ENCODE measurements around the gene C17orf113.

C17orf113 gene

DNA sequence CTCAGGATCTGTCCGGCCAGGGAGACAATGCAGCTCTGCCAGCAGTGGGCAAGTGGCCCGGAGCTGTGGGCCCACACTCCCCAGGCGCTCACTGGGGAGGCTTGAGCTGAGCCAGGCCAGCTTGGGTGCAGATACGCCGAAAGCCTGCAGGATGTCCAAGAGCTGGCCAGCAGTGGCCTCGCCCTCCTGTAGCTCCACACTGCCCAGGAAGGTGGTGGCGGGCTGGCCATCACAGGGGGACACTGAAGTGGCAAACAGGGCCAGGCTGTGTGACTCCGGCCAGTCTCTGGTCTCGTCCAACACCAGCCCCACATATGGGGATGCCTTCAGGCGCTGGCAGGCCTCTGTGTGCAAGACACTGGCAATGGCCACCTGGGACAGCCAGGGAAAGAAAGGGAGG, 9.6 kb downstream of the C17orf113 start:
- Histone ChIP-seq H3K4me3 (ENCODE audit: low read length) (no peak overlapping the region), H3K4me1 (ENCODE audit: control insufficient read depth, low read length) (no peaks in the 10 kb centered on the region), H3K36me3 (ENCODE audit: control insufficient read depth, low read length) (no peaks in the 10 kb centered on the region), H3K9me3 (ENCODE audit: control insufficient read depth, insufficient read depth, low read length) (no peaks in the 10 kb centered on the region), H3K9me2 (replicated peaks; ENCODE audit: control insufficient read depth, low read length) (no peaks in the 10 kb centered on the region), H3K4me2 (ENCODE audit: low read length) (no peak overlapping the region), H4K20me1 (ENCODE audit: control insufficient read depth, insufficient read depth, low read depth, low read length) (no peaks in the 10 kb centered on the region), H3K27me3 (ENCODE audit: control insufficient read depth, low read length) (peaks cover 17% of the 10 kb centered on the region), H3K79me2 (ENCODE audit: control insufficient read depth, low read length) (no peaks in the 10 kb centered on the region), H3K27ac (ENCODE audit: low read depth, low read length) (no peak overlapping the region), H3F3A (ENCODE audit: control insufficient read depth, insufficient read depth) (no peaks in the 10 kb centered on the region)
- no peak for TF ChIP-seq CTCF (IDR thresholded peaks at IDR 0.05; ENCODE audit: low read depth, low read length, poor library complexity, severe bottlenecking)
- no peak for TF ChIP-seq EZH2phosphoT487 (IDR thresholded peaks at IDR 0.05; ENCODE audit: borderline replicate concordance, low read length)

GRCh38 chr17:42039794-42040763, 10.3 kb downstream of the C17orf113 start:
- Histone ChIP-seq H3K36me3 (ENCODE audit: control insufficient read depth, low read length) (no peaks in the 10 kb centered on the region), H3K4me3 (ENCODE audit: low read length) (no peak overlapping the region), H3K9me3 (ENCODE audit: control insufficient read depth, insufficient read depth, low read length) (no peaks in the 10 kb centered on the region), H4K20me1 (ENCODE audit: control insufficient read depth, insufficient read depth, low read depth, low read length) (no peaks in the 10 kb centered on the region), H3K9me2 (replicated peaks; ENCODE audit: control insufficient read depth, low read length) (no peaks in the 10 kb centered on the region), H3K27ac (ENCODE audit: low read depth, low read length) (no peak overlapping the region), H3K79me2 (ENCODE audit: control insufficient read depth, low read length) (no peaks in the 10 kb centered on the region), H3K27me3 (ENCODE audit: control insufficient read depth, low read length) (peaks cover 17% of the 10 kb centered on the region), H3K4me1 (ENCODE audit: control insufficient read depth, low read length) (no peaks in the 10 kb centered on the region), H3F3A (ENCODE audit: control insufficient read depth, insufficient read depth) (no peaks in the 10 kb centered on the region), H3K4me2 (ENCODE audit: low read length) (no peak overlapping the region)
- TF ChIP-seq EZH2phosphoT487 (IDR thresholded peaks at IDR 0.05; ENCODE audit: borderline replicate concordance, low read length) (no peak), CTCF (IDR thresholded peaks at IDR 0.05; ENCODE audit: low read depth, low read length, poor library complexity, severe bottlenecking) (no peak)

- Histone ChIP-seq H3K36me3 (ENCODE audit: control insufficient read depth, low read length) (no peaks in the 10 kb centered on the region), H3K79me2 (ENCODE audit: control insufficient read depth, low read length) (no peaks in the 10 kb centered on the region), H3K4me1 (ENCODE audit: control insufficient read depth, low read length) (peaks cover 7% of the 10 kb centered on the region), H3K4me2 (ENCODE audit: low read length) (no peak overlapping the region), H3K27me3 (ENCODE audit: control insufficient read depth, low read length) (peaks cover 17% of the 10 kb centered on the region), H3F3A (ENCODE audit: control insufficient read depth, insufficient read depth) (no peaks in the 10 kb centered on the region), H3K9me3 (ENCODE audit: control insufficient read depth, insufficient read depth, low read length) (no peaks in the 10 kb centered on the region), H3K4me3 (ENCODE audit: low read length) (no peak overlapping the region), H3K27ac (ENCODE audit: low read depth, low read length) (no peak overlapping the region), H3K9me2 (replicated peaks; ENCODE audit: control insufficient read depth, low read length) (no peaks in the 10 kb centered on the region), H4K20me1 (ENCODE audit: control insufficient read depth, insufficient read depth, low read depth, low read length) (no peaks in the 10 kb centered on the region)
- TF ChIP-seq EZH2phosphoT487 (IDR thresholded peaks at IDR 0.05; ENCODE audit: borderline replicate concordance, low read length) (no peak), CTCF (IDR thresholded peaks at IDR 0.05; ENCODE audit: low read depth, low read length, poor library complexity, severe bottlenecking) (no peak)
Measured at GRCh38 chr17:42038221-42038973, 12.0 kb downstream of the C17orf113 start.

Data from DOHH2 (cell line).